Activated CD8-positive, alpha-beta memory T cell treated with anti-CD3 and anti-CD28 coated beads for 24 hours (primary cell): ENCODE measurements around the gene MEOX1.
"Not testable (repeated sequence)": the region's sequence is repeated elsewhere in the genome, so short reads cannot be mapped to it uniquely, and the experiment has no call there.

Experiments
- DNase-seq: peaks from one replicate; pipeline ENCODE4 v3.0.0-alpha.2; 2020

Gene MEOX1

GRCh38 chr17:43661699-43662412, at the start of gene MEOX1:
TSS of gene MEOX1 (minus strand) at chr17:43661922. CDS start at chr17:43661534, 388 bp downstream.
- peak; percentile 66 for DNase-seq

- DNase-seq, result no peak
Observed at GRCh38 chr17:43710101-43710500, 48.4 kb upstream of the MEOX1 start.

- DNase-seq, result no peak
Observed at GRCh38 chr17:43709210-43709609, 47.5 kb upstream of the MEOX1 start.

GRCh38 chr17:43707184-43707583, 45.5 kb upstream of the MEOX1 start:
- no peak for DNase-seq

GRCh38 chr17:43706235-43706634, 44.5 kb upstream of the MEOX1 start:
- no peak for DNase-seq

- no peak for DNase-seq
Observed at GRCh38 chr17:43703630-43704029, 41.9 kb upstream of the MEOX1 start.

GRCh38 chr17:43702637-43703036, 40.9 kb upstream of the MEOX1 start:
- DNase-seq, result no peak

- peak; percentile 71 for DNase-seq
Observed at GRCh38 chr17:43701318-43701743, 39.6 kb upstream of the MEOX1 start.

GRCh38 chr17:43699438-43699756, 37.7 kb upstream of the MEOX1 start:
- no peak for DNase-seq

- no peak for DNase-seq
Observed at GRCh38 chr17:43698678-43699437, 37.1 kb upstream of the MEOX1 start.

- DNase-seq, result no peak
Observed at GRCh38 chr17:43697937-43698336, 36.2 kb upstream of the MEOX1 start.

GRCh38 chr17:43696891-43697290, 35.2 kb upstream of the MEOX1 start:
- DNase-seq, result no peak

- DNase-seq, result no peak
Observed at GRCh38 chr17:43695970-43696865, 34.5 kb upstream of the MEOX1 start.

GRCh38 chr17:43694081-43694870, 32.6 kb upstream of the MEOX1 start:
- peak; percentile 85 for DNase-seq

GRCh38 chr17:43691317-43691693, 29.6 kb upstream of the MEOX1 start:
- no peak for DNase-seq

- no peak for DNase-seq
Observed at GRCh38 chr17:43690624-43691316, 29.0 kb upstream of the MEOX1 start.

- DNase-seq, result no peak
Observed at GRCh38 chr17:43689814-43690213, 28.1 kb upstream of the MEOX1 start.

- no peak for DNase-seq
Observed at GRCh38 chr17:43689131-43689530, 27.4 kb upstream of the MEOX1 start.

GRCh38 chr17:43686957-43687356, 25.2 kb upstream of the MEOX1 start:
- DNase-seq, result not testable (repeated sequence)

GRCh38 chr17:43683928-43684653, 22.4 kb upstream of the MEOX1 start:
- no peak for DNase-seq

GRCh38 chr17:43680461-43680860, 18.7 kb upstream of the MEOX1 start:
- DNase-seq, result no peak
